Liver (tissue), 3 donors: ENCODE measurements around the gene CAVIN1.
"Not testable (repeated sequence)": the region's sequence is repeated elsewhere in the genome, so short reads cannot be mapped to it uniquely, and the experiment has no call there.

Source experiments
- GABPA ChIP-seq, 2 donors: IDR thresholded peaks in 1 of 2; conservative IDR thresholded peaks in 1 of 2; 2 replicates each; pipeline ENCODE4 v1.6.1; 2016; ENCODE audit warnings: antibody characterized with exemption in 2 of 2, mild to moderate bottlenecking in 1 of 2, moderate library complexity in 1 of 2
- RAD21 ChIP-seq, 2 donors: IDR thresholded peaks; 2 replicates each; pipeline ENCODE4 v1.6.1; 2016; ENCODE audit warnings: antibody characterized with exemption in 2 of 2, mild to moderate bottlenecking in 2 of 2
- RXRA ChIP-seq, 2 donors: IDR thresholded peaks; 2 replicates each; pipeline ENCODE4 v1.6.1; 2017 to 2018; ENCODE audit warnings: antibody characterized with exemption in 2 of 2, mild to moderate bottlenecking in 1 of 2
- TAF1 ChIP-seq: conservative IDR thresholded peaks from 2 replicates; pipeline ENCODE4 v1.6.1; 2016; ENCODE audit warnings: antibody characterized with exemption, mild to moderate bottlenecking
- YY1 ChIP-seq: IDR thresholded peaks from 2 replicates; pipeline ENCODE4 v1.6.1; 2016; ENCODE audit warnings: antibody characterized with exemption, mild to moderate bottlenecking
- TF ChIP-seq, protein P1 (sequence below): fragments of 150-350 bp; IDR thresholded peaks from 2 replicates; pipeline ENCODE4 v1.5.1; 2017; ENCODE audit warnings: improper control_type of control experiment, low read depth, low read length; ENCODE audit not compliant: missing input control
- TF ChIP-seq, protein P2 (sequence below): IDR thresholded peaks from 2 replicates; pipeline ENCODE4 v1.6.1; 2016; ENCODE audit warnings: antibody characterized with exemption
- TF ChIP-seq, protein P3 (sequence below): IDR thresholded peaks from 2 replicates; pipeline ENCODE4 v1.6.1; 2016; ENCODE audit warnings: antibody characterized with exemption, mild to moderate bottlenecking
- donor health status: healthy.
- donor health status: healthy.

DNA sequence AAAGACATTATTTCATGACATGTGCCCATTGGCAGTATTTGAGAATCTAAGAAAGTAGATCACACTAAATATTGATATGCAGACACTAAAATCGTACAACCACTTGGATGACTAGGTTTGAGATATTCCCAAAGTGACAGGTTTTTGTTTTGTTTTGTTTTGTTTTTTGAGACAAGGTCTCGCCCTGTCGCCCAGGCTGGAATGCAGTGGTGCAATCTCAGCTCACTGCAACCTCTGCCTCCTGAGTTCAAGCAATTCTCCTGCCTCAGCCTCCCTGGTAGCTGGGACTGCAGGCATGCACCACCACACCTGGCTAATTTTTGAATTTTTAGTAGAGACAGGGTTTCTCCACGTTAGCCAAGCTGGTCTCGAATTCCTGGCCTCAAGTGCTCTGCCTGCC lies 54.7 kb downstream of the CAVIN1 start:
- TF ChIP-seq, protein P1, sequence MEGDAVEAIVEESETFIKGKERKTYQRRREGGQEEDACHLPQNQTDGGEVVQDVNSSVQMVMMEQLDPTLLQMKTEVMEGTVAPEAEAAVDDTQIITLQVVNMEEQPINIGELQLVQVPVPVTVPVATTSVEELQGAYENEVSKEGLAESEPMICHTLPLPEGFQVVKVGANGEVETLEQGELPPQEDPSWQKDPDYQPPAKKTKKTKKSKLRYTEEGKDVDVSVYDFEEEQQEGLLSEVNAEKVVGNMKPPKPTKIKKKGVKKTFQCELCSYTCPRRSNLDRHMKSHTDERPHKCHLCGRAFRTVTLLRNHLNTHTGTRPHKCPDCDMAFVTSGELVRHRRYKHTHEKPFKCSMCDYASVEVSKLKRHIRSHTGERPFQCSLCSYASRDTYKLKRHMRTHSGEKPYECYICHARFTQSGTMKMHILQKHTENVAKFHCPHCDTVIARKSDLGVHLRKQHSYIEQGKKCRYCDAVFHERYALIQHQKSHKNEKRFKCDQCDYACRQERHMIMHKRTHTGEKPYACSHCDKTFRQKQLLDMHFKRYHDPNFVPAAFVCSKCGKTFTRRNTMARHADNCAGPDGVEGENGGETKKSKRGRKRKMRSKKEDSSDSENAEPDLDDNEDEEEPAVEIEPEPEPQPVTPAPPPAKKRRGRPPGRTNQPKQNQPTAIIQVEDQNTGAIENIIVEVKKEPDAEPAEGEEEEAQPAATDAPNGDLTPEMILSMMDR: not testable (repeated sequence)
- TF ChIP-seq, protein P2, sequence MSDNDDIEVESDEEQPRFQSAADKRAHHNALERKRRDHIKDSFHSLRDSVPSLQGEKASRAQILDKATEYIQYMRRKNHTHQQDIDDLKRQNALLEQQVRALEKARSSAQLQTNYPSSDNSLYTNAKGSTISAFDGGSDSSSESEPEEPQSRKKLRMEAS: not testable (repeated sequence)
- TF ChIP-seq TAF1; YY1; GABPA (IDR thresholded peaks at IDR 0.05 in 1 of 2, conservative IDR thresholded peaks at IDR 0.05 in 1 of 2); RAD21 (IDR thresholded peaks at IDR 0.05): not testable (repeated sequence)
- TF ChIP-seq, protein P3, sequence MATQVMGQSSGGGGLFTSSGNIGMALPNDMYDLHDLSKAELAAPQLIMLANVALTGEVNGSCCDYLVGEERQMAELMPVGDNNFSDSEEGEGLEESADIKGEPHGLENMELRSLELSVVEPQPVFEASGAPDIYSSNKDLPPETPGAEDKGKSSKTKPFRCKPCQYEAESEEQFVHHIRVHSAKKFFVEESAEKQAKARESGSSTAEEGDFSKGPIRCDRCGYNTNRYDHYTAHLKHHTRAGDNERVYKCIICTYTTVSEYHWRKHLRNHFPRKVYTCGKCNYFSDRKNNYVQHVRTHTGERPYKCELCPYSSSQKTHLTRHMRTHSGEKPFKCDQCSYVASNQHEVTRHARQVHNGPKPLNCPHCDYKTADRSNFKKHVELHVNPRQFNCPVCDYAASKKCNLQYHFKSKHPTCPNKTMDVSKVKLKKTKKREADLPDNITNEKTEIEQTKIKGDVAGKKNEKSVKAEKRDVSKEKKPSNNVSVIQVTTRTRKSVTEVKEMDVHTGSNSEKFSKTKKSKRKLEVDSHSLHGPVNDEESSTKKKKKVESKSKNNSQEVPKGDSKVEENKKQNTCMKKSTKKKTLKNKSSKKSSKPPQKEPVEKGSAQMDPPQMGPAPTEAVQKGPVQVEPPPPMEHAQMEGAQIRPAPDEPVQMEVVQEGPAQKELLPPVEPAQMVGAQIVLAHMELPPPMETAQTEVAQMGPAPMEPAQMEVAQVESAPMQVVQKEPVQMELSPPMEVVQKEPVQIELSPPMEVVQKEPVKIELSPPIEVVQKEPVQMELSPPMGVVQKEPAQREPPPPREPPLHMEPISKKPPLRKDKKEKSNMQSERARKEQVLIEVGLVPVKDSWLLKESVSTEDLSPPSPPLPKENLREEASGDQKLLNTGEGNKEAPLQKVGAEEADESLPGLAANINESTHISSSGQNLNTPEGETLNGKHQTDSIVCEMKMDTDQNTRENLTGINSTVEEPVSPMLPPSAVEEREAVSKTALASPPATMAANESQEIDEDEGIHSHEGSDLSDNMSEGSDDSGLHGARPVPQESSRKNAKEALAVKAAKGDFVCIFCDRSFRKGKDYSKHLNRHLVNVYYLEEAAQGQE: not testable (repeated sequence)
- TF ChIP-seq RXRA (IDR thresholded peaks at IDR 0.05): peak in 1 of 2 donors; percentile 11
